HG03342 (cell line): Measurements from ENCODE around the gene RASSF10.
"Not testable (repeated sequence)": the region's sequence is repeated elsewhere in the genome, so short reads cannot be mapped to it uniquely, and the experiment has no call there.

Source experiments
- ATAC-seq: cut with Tn5 transposase; IDR thresholded peaks from one replicate; pipeline ENCODE4 v1.9.1; 2021; ENCODE audit warnings: mild to moderate bottlenecking, moderate library complexity; ENCODE audit not compliant: unreplicated experiment

RASSF10 gene

GRCh38 chr11:13019313-13019712, 10.2 kb downstream of the RASSF10 start:
- no peak for ATAC-seq

- no peak for ATAC-seq
Measured at GRCh38 chr11:13023423-13023822, 14.3 kb downstream of the RASSF10 start.

- ATAC-seq = no peak
Measured at GRCh38 chr11:13026722-13027121, 17.6 kb downstream of the RASSF10 start.

- ATAC-seq = no peak
Measured at GRCh38 chr11:13028322-13028721, 19.2 kb downstream of the RASSF10 start.

GRCh38 chr11:13029872-13030271, 20.8 kb downstream of the RASSF10 start:
- no peak for ATAC-seq

- no peak for ATAC-seq
Measured at GRCh38 chr11:13030857-13031256, 21.7 kb downstream of the RASSF10 start.

GRCh38 chr11:13031349-13031748, 22.2 kb downstream of the RASSF10 start:
- ATAC-seq = no peak

GRCh38 chr11:13033760-13034533, 24.8 kb downstream of the RASSF10 start:
- no peak for ATAC-seq

GRCh38 chr11:13035711-13036110, 26.6 kb downstream of the RASSF10 start:
- ATAC-seq = no peak

GRCh38 chr11:13036235-13036634, 27.1 kb downstream of the RASSF10 start:
- no peak for ATAC-seq

GRCh38 chr11:13038366-13038765, 29.2 kb downstream of the RASSF10 start:
- ATAC-seq = no peak

- ATAC-seq = no peak
Measured at GRCh38 chr11:13039126-13039525, 30.0 kb downstream of the RASSF10 start.

GRCh38 chr11:13040969-13041561, 31.9 kb downstream of the RASSF10 start:
- no peak for ATAC-seq

- no peak for ATAC-seq
Measured at GRCh38 chr11:13042873-13043342, 33.8 kb downstream of the RASSF10 start.

- no peak for ATAC-seq
Measured at GRCh38 chr11:13043912-13044628, 35.0 kb downstream of the RASSF10 start.

GRCh38 chr11:13045089-13045488, 36.0 kb downstream of the RASSF10 start:
- ATAC-seq = not testable (repeated sequence)

GRCh38 chr11:13045734-13046133, 36.6 kb downstream of the RASSF10 start:
- no peak for ATAC-seq

- ATAC-seq = no peak
Measured at GRCh38 chr11:13046637-13047570, 37.8 kb downstream of the RASSF10 start.

GRCh38 chr11:13047884-13048283, 38.8 kb downstream of the RASSF10 start:
- ATAC-seq = no peak

- no peak for ATAC-seq
Measured at GRCh38 chr11:13051257-13051656, 42.1 kb downstream of the RASSF10 start.

- ATAC-seq = no peak
Measured at GRCh38 chr11:13052130-13052571, 43.0 kb downstream of the RASSF10 start.
